ENCODE measurements around the gene PIK3CG. TPM values are rescaled to one million over a fixed set of nuclear protein-coding genes. Genes with fewer than 3 reads are reported as not detected.
"Not testable (repeated sequence)": the region's sequence is repeated elsewhere in the genome, so short reads cannot be mapped to it uniquely, and the experiment has no call there.

The PIK3CG gene
- total RNA-seq, 1 experiment from 2014 or later: 0.13 TPM

DNA sequence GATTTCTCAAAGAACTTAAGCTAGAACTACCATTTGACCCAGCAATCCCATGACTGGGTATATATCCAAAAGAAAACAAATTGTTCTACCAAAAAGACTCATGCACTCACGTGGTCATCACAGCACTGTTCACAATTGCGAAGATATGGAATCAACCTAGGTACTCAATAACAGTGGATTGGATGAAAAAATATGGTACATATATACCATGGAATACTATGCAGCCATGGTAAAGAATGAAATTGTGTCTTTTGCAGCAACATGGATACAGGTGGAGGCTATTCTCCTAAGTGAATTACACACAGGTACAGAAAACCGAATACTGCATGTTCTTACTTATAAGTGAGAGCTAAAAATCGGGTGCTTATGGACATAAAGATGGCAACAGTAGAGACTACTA, 61.8 kb downstream of the PIK3CG start:
- Histone ChIP-seq H3K27me3 (ENCODE audit: control insufficient read depth, insufficient read depth, low read length) (no peaks in the 10 kb centered on the region), H3K4me3 (ENCODE audit: low read depth in 2 of 2, low read length in 2 of 2) (no peak overlapping the region), H3K4me1 (ENCODE audit: control insufficient read depth, insufficient read depth, low read length) (no peaks in the 10 kb centered on the region), H3K36me3 (ENCODE audit: control insufficient read depth, insufficient read depth, low read length) (no peaks in the 10 kb centered on the region), H3K27ac (ENCODE audit: low read length) (no peak overlapping the region), H3K9me3 (ENCODE audit: control insufficient read depth, insufficient read depth, low read depth, low read length) (no peaks in the 10 kb centered on the region)
- no TSS peak for BruUV-seq (replicated peaks)
- intact Hi-C loops (cut with micrococcal nuclease; ENCODE audit: unreplicated experiment) (no loop called here), in situ Hi-C loops (cut with HindIII; ENCODE audit: low pct_unique_long_range_greater_than_20kb, low sequenced_read_pairs) (no loop called here)
- ChIA-PET POLR2A (no interaction called here), CTCF (no interaction called here)
- DNase-seq (ENCODE audit: low read depth, low spot score) (no peak), ATAC-seq (no peak)
- TF ChIP-seq, protein P1, sequence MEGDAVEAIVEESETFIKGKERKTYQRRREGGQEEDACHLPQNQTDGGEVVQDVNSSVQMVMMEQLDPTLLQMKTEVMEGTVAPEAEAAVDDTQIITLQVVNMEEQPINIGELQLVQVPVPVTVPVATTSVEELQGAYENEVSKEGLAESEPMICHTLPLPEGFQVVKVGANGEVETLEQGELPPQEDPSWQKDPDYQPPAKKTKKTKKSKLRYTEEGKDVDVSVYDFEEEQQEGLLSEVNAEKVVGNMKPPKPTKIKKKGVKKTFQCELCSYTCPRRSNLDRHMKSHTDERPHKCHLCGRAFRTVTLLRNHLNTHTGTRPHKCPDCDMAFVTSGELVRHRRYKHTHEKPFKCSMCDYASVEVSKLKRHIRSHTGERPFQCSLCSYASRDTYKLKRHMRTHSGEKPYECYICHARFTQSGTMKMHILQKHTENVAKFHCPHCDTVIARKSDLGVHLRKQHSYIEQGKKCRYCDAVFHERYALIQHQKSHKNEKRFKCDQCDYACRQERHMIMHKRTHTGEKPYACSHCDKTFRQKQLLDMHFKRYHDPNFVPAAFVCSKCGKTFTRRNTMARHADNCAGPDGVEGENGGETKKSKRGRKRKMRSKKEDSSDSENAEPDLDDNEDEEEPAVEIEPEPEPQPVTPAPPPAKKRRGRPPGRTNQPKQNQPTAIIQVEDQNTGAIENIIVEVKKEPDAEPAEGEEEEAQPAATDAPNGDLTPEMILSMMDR (IDR thresholded peaks at IDR 0.05): no peak
- no peak for TF ChIP-seq POLR2AphosphoS5 (IDR thresholded peaks at IDR 0.05; ENCODE audit: low read depth, low read length)

DNA sequence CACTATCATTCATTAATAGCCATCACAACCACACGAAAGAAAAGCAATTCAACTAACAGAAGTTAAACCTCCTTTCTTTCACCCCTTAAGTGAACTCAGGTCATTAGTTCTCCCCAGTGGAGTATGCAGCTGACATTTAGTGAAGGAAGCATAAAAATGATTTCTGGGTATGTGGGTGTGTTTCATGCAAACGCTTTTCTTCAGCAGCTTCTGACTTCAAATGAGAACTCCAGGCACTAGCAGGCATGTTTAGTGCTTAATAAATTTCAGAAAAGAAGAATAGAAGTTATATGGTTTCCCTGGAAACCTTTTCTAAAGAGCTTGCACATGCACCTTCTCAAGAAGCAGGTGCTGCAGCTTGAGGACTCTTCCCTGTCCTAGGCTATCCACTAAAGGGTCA, 62.5 kb downstream of the PIK3CG start:
- Histone ChIP-seq H3K27ac (ENCODE audit: low read length) (no peak overlapping the region), H3K4me1 (ENCODE audit: control insufficient read depth, insufficient read depth, low read length) (no peaks in the 10 kb centered on the region), H3K4me3 (ENCODE audit: low read depth in 2 of 2, low read length in 2 of 2) (no peak overlapping the region), H3K36me3 (ENCODE audit: control insufficient read depth, insufficient read depth, low read length) (no peaks in the 10 kb centered on the region), H3K9me3 (ENCODE audit: control insufficient read depth, insufficient read depth, low read depth, low read length) (no peaks in the 10 kb centered on the region), H3K27me3 (ENCODE audit: control insufficient read depth, insufficient read depth, low read length) (no peaks in the 10 kb centered on the region; the same call in 1 of the 2 replicates)
- no TSS peak for BruUV-seq (replicated peaks)
- intact Hi-C loops (cut with micrococcal nuclease; ENCODE audit: unreplicated experiment): no loop called here
- no peak for DNase-seq (ENCODE audit: low read depth, low spot score)
- in situ Hi-C loops (cut with HindIII; ENCODE audit: low pct_unique_long_range_greater_than_20kb, low sequenced_read_pairs): no loop called here
- no peak for ATAC-seq
- TF ChIP-seq POLR2AphosphoS5 (IDR thresholded peaks at IDR 0.05; ENCODE audit: low read depth, low read length): no peak
- CTCF ChIA-PET: no interaction called here
- POLR2A ChIA-PET: no interaction called here

DNA sequence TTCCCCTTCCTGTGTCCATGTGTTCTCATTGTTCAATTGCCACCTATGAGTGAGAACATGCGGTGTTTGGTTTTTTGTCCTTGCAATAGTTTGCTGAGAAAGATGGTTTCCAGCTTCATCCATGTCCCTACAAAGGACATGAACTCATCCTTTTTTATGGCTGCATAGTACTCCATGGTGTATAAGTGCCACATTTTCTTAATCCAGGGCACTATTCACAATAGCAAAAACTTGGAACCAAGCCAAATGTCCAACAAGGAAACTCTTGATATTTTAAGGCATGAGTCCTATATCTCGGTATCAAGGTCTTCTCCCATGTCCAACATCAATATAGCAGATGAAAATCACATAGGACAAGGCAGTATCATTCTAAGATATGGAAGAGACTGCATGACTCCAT, 64.5 kb downstream of the PIK3CG start:
- H3K27ac ChIP-seq (ENCODE audit: low read length); in situ Hi-C loops (cut with HindIII; ENCODE audit: low pct_unique_long_range_greater_than_20kb, low sequenced_read_pairs); DNase-seq (ENCODE audit: low read depth, low spot score); H3K36me3 ChIP-seq (ENCODE audit: control insufficient read depth, insufficient read depth, low read length); intact Hi-C loops (cut with micrococcal nuclease; ENCODE audit: unreplicated experiment); H3K4me3 ChIP-seq (ENCODE audit: low read depth in 2 of 2, low read length in 2 of 2); BruUV-seq (replicated peaks); H3K4me1 ChIP-seq (ENCODE audit: control insufficient read depth, insufficient read depth, low read length); H3K27me3 ChIP-seq (ENCODE audit: control insufficient read depth, insufficient read depth, low read length); CTCF ChIA-PET; ATAC-seq; H3K9me3 ChIP-seq (ENCODE audit: control insufficient read depth, insufficient read depth, low read depth, low read length); POLR2A ChIA-PET: not testable (repeated sequence)

DNA sequence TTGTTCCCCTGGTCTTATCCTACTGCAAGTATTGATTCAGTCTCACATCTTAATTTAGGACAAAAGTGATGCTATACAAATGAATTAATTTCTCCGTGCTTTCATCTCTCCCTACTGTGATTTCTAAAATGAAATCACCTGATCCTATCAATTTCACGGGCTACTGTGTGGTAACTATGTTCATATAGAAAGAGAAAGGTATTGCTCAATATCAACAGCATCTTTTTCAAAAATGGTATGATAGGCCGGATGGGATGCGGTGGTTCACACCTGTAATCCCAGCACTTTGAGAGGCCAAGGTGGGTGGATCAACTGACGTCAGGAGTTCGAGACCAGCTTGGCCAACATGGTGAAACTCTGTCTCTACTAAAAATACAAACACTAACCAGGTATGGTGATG, 71.2 kb downstream of the PIK3CG start:
- in situ Hi-C loops (cut with HindIII; ENCODE audit: low pct_unique_long_range_greater_than_20kb, low sequenced_read_pairs) (no loop called here), intact Hi-C loops (cut with micrococcal nuclease; ENCODE audit: unreplicated experiment) (no loop called here)
- Histone ChIP-seq H3K27me3 (ENCODE audit: control insufficient read depth, insufficient read depth, low read length) (no peaks in the 10 kb centered on the region; the same call in 1 of the 2 replicates), H3K27ac (ENCODE audit: low read length) (no peak overlapping the region), H3K4me3 (ENCODE audit: low read depth in 2 of 2, low read length in 2 of 2) (no peak overlapping the region), H3K9me3 (ENCODE audit: control insufficient read depth, insufficient read depth, low read depth, low read length) (no peaks in the 10 kb centered on the region), H3K4me1 (ENCODE audit: control insufficient read depth, insufficient read depth, low read length) (no peaks in the 10 kb centered on the region), H3K36me3 (ENCODE audit: control insufficient read depth, insufficient read depth, low read length) (no peaks in the 10 kb centered on the region)
- no TSS peak for BruUV-seq (replicated peaks)
- TF ChIP-seq, protein P2, sequence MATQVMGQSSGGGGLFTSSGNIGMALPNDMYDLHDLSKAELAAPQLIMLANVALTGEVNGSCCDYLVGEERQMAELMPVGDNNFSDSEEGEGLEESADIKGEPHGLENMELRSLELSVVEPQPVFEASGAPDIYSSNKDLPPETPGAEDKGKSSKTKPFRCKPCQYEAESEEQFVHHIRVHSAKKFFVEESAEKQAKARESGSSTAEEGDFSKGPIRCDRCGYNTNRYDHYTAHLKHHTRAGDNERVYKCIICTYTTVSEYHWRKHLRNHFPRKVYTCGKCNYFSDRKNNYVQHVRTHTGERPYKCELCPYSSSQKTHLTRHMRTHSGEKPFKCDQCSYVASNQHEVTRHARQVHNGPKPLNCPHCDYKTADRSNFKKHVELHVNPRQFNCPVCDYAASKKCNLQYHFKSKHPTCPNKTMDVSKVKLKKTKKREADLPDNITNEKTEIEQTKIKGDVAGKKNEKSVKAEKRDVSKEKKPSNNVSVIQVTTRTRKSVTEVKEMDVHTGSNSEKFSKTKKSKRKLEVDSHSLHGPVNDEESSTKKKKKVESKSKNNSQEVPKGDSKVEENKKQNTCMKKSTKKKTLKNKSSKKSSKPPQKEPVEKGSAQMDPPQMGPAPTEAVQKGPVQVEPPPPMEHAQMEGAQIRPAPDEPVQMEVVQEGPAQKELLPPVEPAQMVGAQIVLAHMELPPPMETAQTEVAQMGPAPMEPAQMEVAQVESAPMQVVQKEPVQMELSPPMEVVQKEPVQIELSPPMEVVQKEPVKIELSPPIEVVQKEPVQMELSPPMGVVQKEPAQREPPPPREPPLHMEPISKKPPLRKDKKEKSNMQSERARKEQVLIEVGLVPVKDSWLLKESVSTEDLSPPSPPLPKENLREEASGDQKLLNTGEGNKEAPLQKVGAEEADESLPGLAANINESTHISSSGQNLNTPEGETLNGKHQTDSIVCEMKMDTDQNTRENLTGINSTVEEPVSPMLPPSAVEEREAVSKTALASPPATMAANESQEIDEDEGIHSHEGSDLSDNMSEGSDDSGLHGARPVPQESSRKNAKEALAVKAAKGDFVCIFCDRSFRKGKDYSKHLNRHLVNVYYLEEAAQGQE (IDR thresholded peaks at IDR 0.05; ENCODE audit: insufficient read depth in 1 of 2, low read depth in 2 of 2, low read length in 1 of 2): no peak
- TF ChIP-seq POLR2AphosphoS5 (IDR thresholded peaks at IDR 0.05; ENCODE audit: low read depth, low read length) (no peak), SIN3A (IDR thresholded peaks at IDR 0.05; ENCODE audit: borderline replicate concordance, insufficient read depth, low read depth, low read length) (no peak), TCF7L2 (IDR thresholded peaks at IDR 0.05; ENCODE audit: low read depth, low read length) (no peak)
- TF ChIP-seq, protein P1 (IDR thresholded peaks at IDR 0.05): no peak
- POLR2A ChIA-PET: no interaction called here
- ATAC-seq (no peak), DNase-seq (ENCODE audit: low read depth, low spot score) (no peak)
- CTCF ChIA-PET: no interaction called here

DNA sequence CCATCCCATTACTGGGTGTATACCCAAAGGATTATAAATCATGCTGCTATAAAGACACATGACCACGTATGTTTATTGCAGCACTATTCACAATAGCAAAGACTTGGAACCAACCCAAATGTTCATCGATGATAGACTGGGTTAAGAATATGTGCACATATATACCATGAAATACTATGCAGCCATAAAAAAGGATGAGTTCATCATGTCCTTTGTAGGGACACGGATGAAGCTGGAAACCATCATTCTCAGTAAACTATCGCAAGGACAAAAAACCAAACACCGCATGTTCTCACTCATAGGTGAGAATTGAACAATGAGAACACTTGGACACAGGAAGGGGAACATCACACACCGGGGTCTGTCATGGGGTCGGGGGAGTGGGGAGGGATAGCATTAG, 73.0 kb downstream of the PIK3CG start:
- CTCF ChIA-PET; POLR2A ChIA-PET; H3K4me1 ChIP-seq (ENCODE audit: control insufficient read depth, insufficient read depth, low read length); BruUV-seq (replicated peaks); in situ Hi-C loops (cut with HindIII; ENCODE audit: low pct_unique_long_range_greater_than_20kb, low sequenced_read_pairs); DNase-seq (ENCODE audit: low read depth, low spot score); H3K36me3 ChIP-seq (ENCODE audit: control insufficient read depth, insufficient read depth, low read length); H3K9me3 ChIP-seq (ENCODE audit: control insufficient read depth, insufficient read depth, low read depth, low read length); intact Hi-C loops (cut with micrococcal nuclease; ENCODE audit: unreplicated experiment); H3K27ac ChIP-seq (ENCODE audit: low read length); H3K27me3 ChIP-seq (ENCODE audit: control insufficient read depth, insufficient read depth, low read length); H3K4me3 ChIP-seq (ENCODE audit: low read depth in 2 of 2, low read length in 2 of 2); ATAC-seq: not testable (repeated sequence)
